Stimulated activated naive CD8-positive, alpha-beta T cell treated with anti-CD3 and anti-CD28 coated beads, Interleukin-15, amount 100 ng/mL, for 72 hours (primary cell): Measurements from ENCODE around the gene HMOX1.

Experiments used
- ATAC-seq: fragments of 150-1000 bp; cut with Tn5 transposase; 2 replicates; pipeline ENCODE4 v1.10.0; 2021; ENCODE audit warnings: mild to moderate bottlenecking, moderate library complexity
- DNase-seq, 2 donors: peaks; one replicate each; pipeline ENCODE4 v3.0.0; 2021 to 2022
- H3K27ac Mint-ChIP-seq, 2 donors: one replicate each; pipeline ENCODE4 v1.8.0; 2022; ENCODE audit warnings: mild to moderate bottlenecking in 2 of 2, mixed read lengths in 2 of 2, moderate library complexity in 2 of 2
- H3K27me3 Mint-ChIP-seq: one replicate; pipeline ENCODE4 v1.8.0; 2022; ENCODE audit warnings: mixed read lengths
- H3K4me1 Mint-ChIP-seq: one replicate; pipeline ENCODE4 v1.8.0; 2022; ENCODE audit warnings: mild to moderate bottlenecking, mixed read lengths
- H3K4me3 Mint-ChIP-seq, 2 donors: one replicate each; pipeline ENCODE4 v1.8.0; 2022; ENCODE audit warnings: mild to moderate bottlenecking in 2 of 2, mixed read lengths in 2 of 2, moderate library complexity in 1 of 2
- H3K9me3 Mint-ChIP-seq, 2 donors: one replicate each; pipeline ENCODE4 v1.8.0; 2022; ENCODE audit warnings: mixed read lengths in 2 of 2

Gene HMOX1

GRCh38 chr22:35380537-35381423, at the start of gene HMOX1:
Gene HMOX1 (plus strand): TSS chr22:35381096. CDS start chr22:35381174, 78 bp downstream.
- peaks cover 58% of the 10 kb centered on the region for H3K27me3 Mint-ChIP-seq
- peak; percentile 56 to 60 for DNase-seq
- H3K9me3 Mint-ChIP-seq: no peaks in the 10 kb centered on the region
- peak within 1 kb of the TSS; percentile 56 to 65 for H3K4me3 Mint-ChIP-seq
- peaks cover 42% of the 10 kb centered on the region for H3K4me1 Mint-ChIP-seq
- peak within 1 kb of the TSS; percentile 26 to 93 for H3K27ac Mint-ChIP-seq
- ATAC-seq: peak; percentile 91

- no peak for ATAC-seq
- Mint-ChIP-seq H3K4me1 (peaks cover 52% of the 10 kb centered on the region), H3K27ac (peak overlapping the region in 1 of 2 donors; percentile 34), H3K27me3 (no peaks in the 10 kb centered on the region), H3K9me3 (no peaks in the 10 kb centered on the region), H3K4me3 (no peak overlapping the region)
- no peak for DNase-seq
Measured at GRCh38 chr22:35332278-35332677, 48.6 kb upstream of the HMOX1 start.

- DNase-seq (no peak), ATAC-seq (no peak)
- no peaks in the 10 kb centered on the region for H3K27me3 Mint-ChIP-seq
- H3K27ac Mint-ChIP-seq: no peak overlapping the region
- H3K9me3 Mint-ChIP-seq: no peaks in the 10 kb centered on the region
- no peak overlapping the region for H3K4me3 Mint-ChIP-seq
- peaks cover 51% of the 10 kb centered on the region for H3K4me1 Mint-ChIP-seq
Measured at GRCh38 chr22:35333220-35333619, 47.7 kb upstream of the HMOX1 start.

- Mint-ChIP-seq H3K4me1 (peaks cover 45% of the 10 kb centered on the region), H3K27me3 (no peaks in the 10 kb centered on the region), H3K4me3 (peak overlapping the region in 1 of 2 donors; percentile 31), H3K27ac (peak overlapping the region; percentile 44 to 48), H3K9me3 (no peaks in the 10 kb centered on the region)
- ATAC-seq (peak; percentile 59), DNase-seq (peak in 1 of 2 donors; percentile 23)
Measured at GRCh38 chr22:35334004-35334403, 46.9 kb upstream of the HMOX1 start.

GRCh38 chr22:35335468-35335867, 45.4 kb upstream of the HMOX1 start:
- DNase-seq (no peak), ATAC-seq (no peak)
- H3K27ac Mint-ChIP-seq: no peak overlapping the region
- H3K4me3 Mint-ChIP-seq: no peak overlapping the region
- H3K9me3 Mint-ChIP-seq: no peaks in the 10 kb centered on the region
- peaks cover 31% of the 10 kb centered on the region for H3K4me1 Mint-ChIP-seq
- H3K27me3 Mint-ChIP-seq: no peaks in the 10 kb centered on the region

GRCh38 chr22:35335936-35336781, 44.7 kb upstream of the HMOX1 start:
- Mint-ChIP-seq H3K27me3 (no peaks in the 10 kb centered on the region), H3K9me3 (no peaks in the 10 kb centered on the region), H3K27ac (peak overlapping the region in 1 of 2 donors; percentile 6), H3K4me3 (no peak overlapping the region), H3K4me1 (peaks cover 24% of the 10 kb centered on the region)
- DNase-seq: no peak
- ATAC-seq: peak; percentile 43

- Mint-ChIP-seq H3K9me3 (no peaks in the 10 kb centered on the region), H3K4me1 (peaks cover 22% of the 10 kb centered on the region), H3K4me3 (no peak overlapping the region), H3K27me3 (no peaks in the 10 kb centered on the region), H3K27ac (peak overlapping the region; percentile 31 to 85)
- ATAC-seq (peak; percentile 43), DNase-seq (no peak)
Measured at GRCh38 chr22:35337932-35338331, 43.0 kb upstream of the HMOX1 start.

- Mint-ChIP-seq H3K9me3 (no peaks in the 10 kb centered on the region), H3K4me1 (no peaks in the 10 kb centered on the region), H3K27ac (peak overlapping the region in 1 of 2 donors; percentile 74), H3K27me3 (no peaks in the 10 kb centered on the region), H3K4me3 (no peak overlapping the region)
- no peak for ATAC-seq
- DNase-seq: no peak
Measured at GRCh38 chr22:35341090-35341874, 39.6 kb upstream of the HMOX1 start.

- Mint-ChIP-seq H3K9me3 (no peaks in the 10 kb centered on the region), H3K27ac (no peak overlapping the region), H3K4me1 (no peaks in the 10 kb centered on the region), H3K4me3 (no peak overlapping the region), H3K27me3 (no peaks in the 10 kb centered on the region)
- DNase-seq: no peak
- no peak for ATAC-seq
Measured at GRCh38 chr22:35342390-35342789, 38.5 kb upstream of the HMOX1 start.

GRCh38 chr22:35343664-35344550, 37.0 kb upstream of the HMOX1 start:
- Mint-ChIP-seq H3K27ac (no peak overlapping the region), H3K4me3 (no peak overlapping the region), H3K27me3 (no peaks in the 10 kb centered on the region), H3K4me1 (no peaks in the 10 kb centered on the region), H3K9me3 (no peaks in the 10 kb centered on the region)
- DNase-seq (no peak), ATAC-seq (no peak)

- DNase-seq (no peak), ATAC-seq (no peak)
- Mint-ChIP-seq H3K27ac (no peak overlapping the region), H3K27me3 (peaks cover 9% of the 10 kb centered on the region), H3K4me1 (no peaks in the 10 kb centered on the region), H3K4me3 (no peak overlapping the region), H3K9me3 (no peaks in the 10 kb centered on the region)
Measured at GRCh38 chr22:35344956-35345690, 35.8 kb upstream of the HMOX1 start.

GRCh38 chr22:35345808-35346505, 34.9 kb upstream of the HMOX1 start:
- Mint-ChIP-seq H3K9me3 (no peaks in the 10 kb centered on the region), H3K27ac (no peak overlapping the region), H3K4me3 (no peak overlapping the region), H3K27me3 (peaks cover 13% of the 10 kb centered on the region), H3K4me1 (peaks cover 8% of the 10 kb centered on the region)
- ATAC-seq: no peak
- no peak for DNase-seq

GRCh38 chr22:35346596-35347220, 34.2 kb upstream of the HMOX1 start:
- no peaks in the 10 kb centered on the region for H3K9me3 Mint-ChIP-seq
- H3K4me3 Mint-ChIP-seq: no peak overlapping the region
- ATAC-seq (no peak), DNase-seq (no peak)
- peaks cover 16% of the 10 kb centered on the region for H3K4me1 Mint-ChIP-seq
- no peak overlapping the region for H3K27ac Mint-ChIP-seq
- peaks cover 20% of the 10 kb centered on the region for H3K27me3 Mint-ChIP-seq
